T-helper 17 cell (primary cell): Measurements from ENCODE around the gene TREM2. TPM values are rescaled to one million over a fixed set of nuclear protein-coding genes. Genes with fewer than 3 reads are reported as not detected.
"Not testable (repeated sequence)": the region's sequence is repeated elsewhere in the genome, so short reads cannot be mapped to it uniquely, and the experiment has no call there.

Experiments
- ATAC-seq: fragments of 150-1000 bp; cut with Tn5 transposase; 2 replicates; pipeline ENCODE4 v1.10.0; 2021; ENCODE audit warnings: mild to moderate bottlenecking, moderate library complexity
- DNase-seq, 3 donors: peaks; one replicate each; pipeline versions ENCODE4 v3.0.0 to v3.0.0-alpha.2; 2020 to 2021
- H3K9me3 ChIP-seq: one replicate; pipeline ENCODE4 v1.7.0; 2013; ENCODE audit warnings: low read length, mild to moderate bottlenecking; ENCODE audit not compliant: control insufficient read depth, poor library complexity, severe bottlenecking
- H3K27ac Mint-ChIP-seq: one replicate; pipeline ENCODE4 v1.8.0; 2022; ENCODE audit warnings: mild to moderate bottlenecking, moderate library complexity, mixed read lengths
- H3K27me3 Mint-ChIP-seq: one replicate; pipeline ENCODE4 v1.8.0; 2022; ENCODE audit warnings: mixed read lengths
- H3K36me3 Mint-ChIP-seq: one replicate; pipeline ENCODE4 v1.8.0; 2022; ENCODE audit warnings: low read depth, mixed read lengths
- H3K4me1 Mint-ChIP-seq: one replicate; pipeline ENCODE4 v1.8.0; 2022; ENCODE audit warnings: mild to moderate bottlenecking, mixed read lengths
- H3K4me3 Mint-ChIP-seq: one replicate; pipeline ENCODE4 v1.8.0; 2022; ENCODE audit warnings: mild to moderate bottlenecking, moderate library complexity, mixed read lengths
- total RNA-seq, 4 donors: library from RNA in 2 of 4; stranded (reverse) in 2 of 4; gene quantifications; one replicate each; pipeline ENCODE4 v1.2.3 and lab custom pipeline; 2022 to 2026

TREM2 gene
- total RNA-seq, 2 donors from 2014 or later = not detected

- Mint-ChIP-seq H3K4me1 (peaks cover 3% of the 10 kb centered on the region), H3K27me3 (no peaks in the 10 kb centered on the region), H3K27ac (no peak overlapping the region), H3K36me3 (peaks cover 10% of the 10 kb centered on the region), H3K4me3 (no peak overlapping the region)
- no peaks in the 10 kb centered on the region for H3K9me3 ChIP-seq
- DNase-seq (no peak), ATAC-seq (no peak)
Measured at GRCh38 chr6:41122373-41122772, 40.5 kb downstream of the TREM2 start.

- Mint-ChIP-seq H3K4me1 (no peaks in the 10 kb centered on the region), H3K36me3 (peaks cover 12% of the 10 kb centered on the region), H3K4me3 (no peak overlapping the region), H3K27me3 (no peaks in the 10 kb centered on the region), H3K27ac (no peak overlapping the region)
- ATAC-seq (no peak), DNase-seq (no peak)
- H3K9me3 ChIP-seq = no peaks in the 10 kb centered on the region
Measured at GRCh38 chr6:41120058-41120457, 42.9 kb downstream of the TREM2 start.

- no peaks in the 10 kb centered on the region for H3K9me3 ChIP-seq
- Mint-ChIP-seq H3K27me3 (no peaks in the 10 kb centered on the region), H3K27ac (no peak overlapping the region), H3K4me3 (no peak overlapping the region), H3K4me1 (peaks cover 2% of the 10 kb centered on the region), H3K36me3 (peaks cover 15% of the 10 kb centered on the region)
- ATAC-seq (no peak), DNase-seq (no peak)
Measured at GRCh38 chr6:41119508-41119907, 43.4 kb downstream of the TREM2 start.

- ATAC-seq, H3K9me3 ChIP-seq, H3K4me1 Mint-ChIP-seq, H3K4me3 Mint-ChIP-seq, H3K27me3 Mint-ChIP-seq, H3K27ac Mint-ChIP-seq, DNase-seq: not testable (repeated sequence)
- H3K36me3 Mint-ChIP-seq = peaks cover 11% of the 10 kb centered on the region
Measured at GRCh38 chr6:41115027-41115426, 47.9 kb downstream of the TREM2 start.

GRCh38 chr6:41111017-41111416, 51.9 kb downstream of the TREM2 start:
- H3K27me3 Mint-ChIP-seq = no peaks in the 10 kb centered on the region
- ATAC-seq (no peak), DNase-seq (no peak)
- H3K4me1 Mint-ChIP-seq = peaks cover 3% of the 10 kb centered on the region
- no peaks in the 10 kb centered on the region for H3K9me3 ChIP-seq
- H3K4me3 Mint-ChIP-seq = no peak overlapping the region
- H3K27ac Mint-ChIP-seq = no peak overlapping the region
- H3K36me3 Mint-ChIP-seq = peaks cover 6% of the 10 kb centered on the region

Other genes with a start within 250 kb of the TREM2 start
- gene UNC5CL, start 123.9 kb downstream of the TREM2 start, total RNA-seq = 1 to 10 TPM; 4.2 to 4.9 TPM
- not detected for gene TSPO2, start 120.6 kb downstream of the TREM2 start, total RNA-seq
- not detected for gene APOBEC2, start 109.9 kb downstream of the TREM2 start, total RNA-seq
- gene OARD1, start 90.8 kb downstream of the TREM2 start, total RNA-seq = 10 to 100 TPM; 28.5 to 29.2 TPM
- gene NFYA, start 90.1 kb downstream of the TREM2 start, total RNA-seq = 10 to 100 TPM; 28.2 to 31.8 TPM
- gene TREML1, start 8.8 kb downstream of the TREM2 start, total RNA-seq = 10 to 100 TPM in 1 of 2 donors, 1 to 10 TPM in 1; 3.0 to 68.6 TPM
- gene TREML2, start 38.0 kb upstream of the TREM2 start, total RNA-seq = 1 to 10 TPM; 2.9 to 3.8 TPM
- under 1 TPM in 1 of 2 donors, not detected in 1; 0.42 TPM for gene TREML4, start 65.2 kb upstream of the TREM2 start, total RNA-seq
- 10 to 100 TPM in 1 of 2 donors, 1 to 10 TPM in 1; 4.1 to 17.6 TPM for gene TREM1, start 123.6 kb upstream of the TREM2 start, total RNA-seq
- not detected for gene NCR2, start 172.5 kb upstream of the TREM2 start, total RNA-seq